Kidney (tissue), 14 donors: ENCODE data around the gene SPRR2G. TPM values are rescaled to one million over a fixed set of nuclear protein-coding genes. Genes with fewer than 3 reads are reported as not detected.
"Not testable (repeated sequence)": the region's sequence is repeated elsewhere in the genome, so short reads cannot be mapped to it uniquely, and the experiment has no call there.

ENCODE experiments used
- DNase-seq, 5 donors: peaks; one replicate each; pipeline ENCODE4 v3.0.0-alpha.2; 2013 to 2020
- FAIRE-seq: peaks from 2 replicates; lab custom pipeline; 2012; peaks lifted over from hg19 to GRCh38; lab: Jason Lieb, UNC
- H3K27ac ChIP-seq, 2 donors: one replicate each; pipeline ENCODE4 v1.7.0; 2013; ENCODE audit warnings: low read depth in 2 of 2, low read length in 2 of 2, inconsistent platforms in 1 of 2
- H3K27me3 ChIP-seq: one replicate; pipeline ENCODE4 v1.7.1; 2013; ENCODE audit warnings: low read length, inconsistent platforms; ENCODE audit not compliant: control insufficient read depth, insufficient read depth
- H3K36me3 ChIP-seq, 3 donors: one replicate each; pipeline versions ENCODE4 v1.7.0 to v1.7.1; 2013; ENCODE audit warnings: low read length in 3 of 3, control low read depth in 1 of 3, inconsistent platforms in 1 of 3; ENCODE audit not compliant: insufficient read depth in 3 of 3, control insufficient read depth in 2 of 3
- H3K4me1 ChIP-seq, 3 donors: one replicate each; pipeline versions ENCODE4 v1.7.0 to v1.7.1; 2013; ENCODE audit warnings: low read length in 3 of 3, inconsistent platforms in 1 of 3, low read depth in 1 of 3; ENCODE audit not compliant: control insufficient read depth in 2 of 3, insufficient read depth in 2 of 3
- H3K4me3 ChIP-seq, 3 donors: one replicate each; pipeline versions ENCODE4 v1.7.0 to v1.8.1; 2013; ENCODE audit warnings: low read length in 3 of 3, control low read depth in 1 of 3, inconsistent platforms in 1 of 3
- H3K9ac ChIP-seq, 3 donors: one replicate each; pipeline versions ENCODE4 v1.7.0 to v1.7.1; 2013; ENCODE audit warnings: low read length in 3 of 3, control low read depth in 1 of 3, inconsistent platforms in 1 of 3
- H3K9me3 ChIP-seq, 3 donors: one replicate each; pipeline versions ENCODE4 v1.7.0 to v1.7.1; 2013; ENCODE audit warnings: low read length in 3 of 3, control low read depth in 1 of 3, inconsistent platforms in 1 of 3; ENCODE audit not compliant: control insufficient read depth in 2 of 3, insufficient read depth in 1 of 3
- intact Hi-C: fragments of 100-400 bp; cut with DNase I; formaldehyde crosslinking; loops from one replicate; pipeline ENCODE4 v1.11.1; 2022
- polyA plus RNA-seq: library from polyadenylated mRNA; stranded (reverse); fragments of 350-450 nt; fragmentation: Illumina TruSeq; extraction: RNeasy Lipid Tissue Mini Kit (QIAGEN cat#74804); gene quantifications from one replicate; pipeline ENCODE4 v1.2.3, GENCODE V29; 2014; ENCODE audit warnings: low read depth, low replicate concordance; ENCODE audit not compliant: insufficient read depth
- total RNA-seq: library from RNA; stranded (reverse); fragmentation: NEBNext Ultra II Directional; extraction: Animal tissue kit (Norgen Biotek cat#: 25700); gene quantifications from one replicate; pipeline ENCODE4 v1.2.1, GENCODE V29; 2021
- TF ChIP-seq, protein P1 (sequence below): IDR thresholded peaks from 3 replicates; pipeline ENCODE4 v1.5.1; 2012; ENCODE audit warnings: mild to moderate bottlenecking, moderate library complexity, borderline replicate concordance; ENCODE audit not compliant: insufficient read depth; ENCODE audit errors: extremely low read depth
- donor health status: control.
- donor health status: control.
- donor health status: control.
- donor health status: control.
- donor health status: control.
- donor health status: DM: yes; HTN: yes; CAD: no.
- donor health status: Normal renal cell carcinoma (clear cell type).

Gene SPRR2G
- total and polyA plus RNA-seq, 2 donors from 2014 or later = not detected

DNA sequence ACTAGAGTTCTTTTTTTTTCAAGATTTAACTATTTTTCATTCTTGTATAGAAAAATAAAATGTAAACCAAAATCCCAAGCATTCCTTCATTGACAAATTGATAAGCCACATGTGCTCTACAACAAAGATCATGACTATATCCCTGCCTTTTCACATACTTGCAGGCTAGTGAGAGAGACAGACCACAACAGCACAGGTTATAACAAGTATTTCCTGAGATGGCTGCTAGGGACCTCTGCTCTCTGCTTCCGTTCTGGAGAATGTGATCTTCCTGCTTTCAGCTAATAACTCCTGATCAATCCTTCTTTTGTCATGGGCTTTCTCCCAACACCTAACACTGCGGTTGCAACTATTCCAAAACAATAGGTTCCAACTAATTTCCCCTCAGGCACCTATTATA is 23.4 kb downstream of the SPRR2G start:
- TF ChIP-seq, protein P1, sequence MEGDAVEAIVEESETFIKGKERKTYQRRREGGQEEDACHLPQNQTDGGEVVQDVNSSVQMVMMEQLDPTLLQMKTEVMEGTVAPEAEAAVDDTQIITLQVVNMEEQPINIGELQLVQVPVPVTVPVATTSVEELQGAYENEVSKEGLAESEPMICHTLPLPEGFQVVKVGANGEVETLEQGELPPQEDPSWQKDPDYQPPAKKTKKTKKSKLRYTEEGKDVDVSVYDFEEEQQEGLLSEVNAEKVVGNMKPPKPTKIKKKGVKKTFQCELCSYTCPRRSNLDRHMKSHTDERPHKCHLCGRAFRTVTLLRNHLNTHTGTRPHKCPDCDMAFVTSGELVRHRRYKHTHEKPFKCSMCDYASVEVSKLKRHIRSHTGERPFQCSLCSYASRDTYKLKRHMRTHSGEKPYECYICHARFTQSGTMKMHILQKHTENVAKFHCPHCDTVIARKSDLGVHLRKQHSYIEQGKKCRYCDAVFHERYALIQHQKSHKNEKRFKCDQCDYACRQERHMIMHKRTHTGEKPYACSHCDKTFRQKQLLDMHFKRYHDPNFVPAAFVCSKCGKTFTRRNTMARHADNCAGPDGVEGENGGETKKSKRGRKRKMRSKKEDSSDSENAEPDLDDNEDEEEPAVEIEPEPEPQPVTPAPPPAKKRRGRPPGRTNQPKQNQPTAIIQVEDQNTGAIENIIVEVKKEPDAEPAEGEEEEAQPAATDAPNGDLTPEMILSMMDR = no peak
- DNase-seq = no peak
- H3K27ac ChIP-seq = no peak overlapping the region
- FAIRE-seq = no peak
- H3K4me1 ChIP-seq = peaks cover 0 to 2% (median 0%) of the 10 kb centered on the region in 3 donors
- intact Hi-C loops = no loop called here
- H3K36me3 ChIP-seq = no peaks in the 10 kb centered on the region
- no peak overlapping the region for H3K9ac ChIP-seq
- H3K4me3 ChIP-seq = no peak overlapping the region
- no peaks in the 10 kb centered on the region for H3K27me3 ChIP-seq
- H3K9me3 ChIP-seq = no peaks in the 10 kb centered on the region

DNA sequence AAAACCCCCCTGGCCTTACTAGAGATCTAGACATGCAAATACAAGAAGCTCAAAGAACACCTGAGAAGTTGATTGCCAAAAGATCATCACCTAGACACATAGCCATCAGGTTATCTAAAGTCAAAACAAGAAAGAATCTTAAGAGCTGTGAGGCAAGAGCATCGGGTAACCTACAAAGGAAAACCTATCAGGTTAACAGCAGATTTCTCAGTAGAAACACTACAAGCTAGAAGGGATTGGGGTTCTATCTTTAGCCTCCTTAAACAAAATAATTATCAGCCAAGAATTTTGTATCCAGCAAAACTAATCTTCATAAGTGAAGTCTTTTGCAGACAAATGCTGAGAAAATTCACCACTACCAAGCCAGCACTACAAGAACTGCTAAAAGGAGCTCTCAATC is 25.2 kb downstream of the SPRR2G start:
- H3K9me3 ChIP-seq = no peaks in the 10 kb centered on the region
- no peak overlapping the region for H3K9ac ChIP-seq
- H3K27me3 ChIP-seq = no peaks in the 10 kb centered on the region
- DNase-seq = no peak
- H3K4me1 ChIP-seq = peaks cover 0 to 2% (median 0%) of the 10 kb centered on the region in 3 donors
- TF ChIP-seq, protein P1 = no peak
- intact Hi-C loops = no loop called here
- H3K4me3 ChIP-seq = no peak overlapping the region
- no peak for FAIRE-seq
- H3K27ac ChIP-seq = no peak overlapping the region
- H3K36me3 ChIP-seq = no peaks in the 10 kb centered on the region

DNA sequence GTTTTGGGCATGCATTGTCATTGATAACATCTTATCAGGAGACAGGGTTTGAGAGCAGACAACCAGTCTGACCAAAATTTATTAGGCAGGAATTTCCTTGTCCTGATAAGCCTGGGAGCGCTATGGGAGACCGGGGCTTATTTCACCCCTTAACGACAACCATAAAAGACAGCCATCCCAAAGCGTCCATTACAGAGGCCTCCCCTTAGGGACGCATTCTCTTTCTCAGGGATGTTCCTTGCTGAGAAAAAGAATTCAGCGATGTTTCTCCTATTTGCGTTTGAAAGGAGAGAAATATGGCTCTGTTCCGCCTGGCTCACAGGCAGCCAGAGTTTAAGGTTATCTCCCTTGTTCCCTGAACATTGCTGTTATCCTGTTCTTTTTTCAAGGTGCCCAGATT is 26.9 kb downstream of the SPRR2G start:
- FAIRE-seq, H3K27me3 ChIP-seq, H3K9ac ChIP-seq, intact Hi-C loops, H3K4me1 ChIP-seq, H3K36me3 ChIP-seq, H3K4me3 ChIP-seq, DNase-seq, H3K9me3 ChIP-seq, H3K27ac ChIP-seq: not testable (repeated sequence)

DNA sequence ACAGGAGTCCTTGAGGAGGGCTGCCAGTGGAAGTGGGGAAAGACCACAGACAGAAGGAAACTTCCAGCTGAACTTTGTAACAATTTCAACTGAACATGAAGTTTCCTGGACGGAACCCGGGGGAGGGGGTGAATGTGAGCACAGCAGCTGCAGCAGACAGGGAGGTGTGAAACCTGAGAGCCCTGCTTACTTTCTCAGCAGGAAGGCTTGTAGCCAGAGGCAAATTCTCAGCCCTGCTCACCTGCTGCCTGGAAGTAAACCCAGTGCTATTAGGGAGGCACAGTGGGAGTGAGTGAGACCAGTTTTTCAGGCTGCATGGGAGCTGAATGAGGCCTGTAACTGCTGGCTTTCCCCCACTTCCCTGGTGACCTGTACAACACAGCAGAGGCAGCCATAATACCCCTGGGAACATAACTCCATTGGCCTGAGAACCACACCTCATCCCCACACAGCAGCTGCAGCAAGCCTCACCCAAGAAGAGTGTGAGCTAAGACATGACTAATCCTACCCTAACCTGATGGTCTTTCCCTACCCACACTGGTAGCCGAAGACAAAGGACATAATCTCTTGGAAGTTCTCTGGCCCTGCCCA is 27.8 kb downstream of the SPRR2G start:
- Histone ChIP-seq H3K36me3 (no peaks in the 10 kb centered on the region), H3K27ac (no peak overlapping the region), H3K4me1 (peaks cover 0 to 2% (median 0%) of the 10 kb centered on the region in 3 donors), H3K4me3 (no peak overlapping the region), H3K9ac (no peak overlapping the region), H3K27me3 (no peaks in the 10 kb centered on the region), H3K9me3 (no peaks in the 10 kb centered on the region)
- FAIRE-seq (no peak), DNase-seq (peak in 4 of 5 donors; percentile 82 to 93 (median 88))
- TF ChIP-seq, protein P1 = no peak
- intact Hi-C loops = no loop called here
